Activated CD4-positive, alpha-beta T cell treated with anti-CD3 and anti-CD28 coated beads, Interleukin-2, amount 50 U/mL, for 1 hour (primary cell): ENCODE data around the gene SLC25A43.
"Not testable (repeated sequence)": the region's sequence is repeated elsewhere in the genome, so short reads cannot be mapped to it uniquely, and the experiment has no call there.

Experiments used
- DNase-seq: peaks from one replicate; pipeline ENCODE4 v3.0.0-alpha.2; 2020

Gene SLC25A43

DNA sequence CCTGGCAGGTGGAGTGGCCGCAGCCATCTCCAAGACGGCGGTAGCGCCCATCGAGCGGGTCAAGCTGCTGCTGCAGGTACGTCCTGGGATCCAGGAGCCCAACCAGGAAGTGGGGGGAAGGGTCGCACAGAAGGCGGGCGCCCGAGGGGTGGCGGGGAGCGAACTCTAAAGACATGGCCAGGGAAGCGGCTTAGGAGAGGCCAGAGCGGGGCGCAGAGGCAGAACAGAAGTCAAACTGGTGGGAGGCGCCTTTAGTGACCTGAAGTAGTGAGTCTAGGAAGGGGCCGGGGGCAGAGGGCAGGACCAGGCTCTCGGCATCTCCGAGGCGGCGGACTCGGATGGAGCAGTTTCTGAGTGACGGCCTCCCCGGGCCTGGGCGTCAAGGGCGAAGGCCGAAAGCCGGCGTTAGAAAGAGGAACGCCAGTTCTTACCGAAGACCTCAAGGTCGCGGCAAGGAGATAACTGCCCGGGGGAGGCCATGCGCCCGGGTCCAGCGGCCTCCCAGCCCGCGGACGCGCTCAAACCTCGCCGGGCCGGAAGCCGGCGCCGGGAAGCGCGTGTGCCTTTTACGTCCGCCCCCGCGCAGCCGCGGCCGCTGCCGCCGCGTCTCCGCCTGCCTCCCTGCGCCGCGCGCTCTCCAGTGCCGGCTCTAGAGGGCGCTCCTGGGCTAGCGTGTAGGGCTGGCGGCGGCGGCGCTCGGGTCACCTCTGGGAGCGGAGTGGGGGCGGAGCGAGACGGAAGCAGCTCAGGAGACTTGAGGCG lies 69.6 kb downstream of the SLC25A43 start:
- peak; percentile 85 for DNase-seq

DNA sequence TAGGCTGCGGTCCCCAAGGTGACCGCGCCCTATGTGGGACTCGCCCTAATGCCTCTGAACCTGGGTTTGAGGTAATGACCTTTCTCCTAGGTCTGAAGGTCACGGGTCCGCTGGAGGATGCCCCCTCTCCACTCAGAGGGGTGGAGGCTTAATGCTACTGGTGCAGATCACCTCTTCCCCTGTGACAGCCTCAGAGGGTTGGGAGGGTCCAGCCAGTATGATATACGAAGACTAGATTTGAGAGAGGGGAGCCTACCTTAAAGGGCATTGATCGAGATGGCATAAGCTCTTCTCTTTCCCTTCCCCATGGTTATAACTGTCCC lies 70.1 kb downstream of the SLC25A43 start:
- no peak for DNase-seq

DNA sequence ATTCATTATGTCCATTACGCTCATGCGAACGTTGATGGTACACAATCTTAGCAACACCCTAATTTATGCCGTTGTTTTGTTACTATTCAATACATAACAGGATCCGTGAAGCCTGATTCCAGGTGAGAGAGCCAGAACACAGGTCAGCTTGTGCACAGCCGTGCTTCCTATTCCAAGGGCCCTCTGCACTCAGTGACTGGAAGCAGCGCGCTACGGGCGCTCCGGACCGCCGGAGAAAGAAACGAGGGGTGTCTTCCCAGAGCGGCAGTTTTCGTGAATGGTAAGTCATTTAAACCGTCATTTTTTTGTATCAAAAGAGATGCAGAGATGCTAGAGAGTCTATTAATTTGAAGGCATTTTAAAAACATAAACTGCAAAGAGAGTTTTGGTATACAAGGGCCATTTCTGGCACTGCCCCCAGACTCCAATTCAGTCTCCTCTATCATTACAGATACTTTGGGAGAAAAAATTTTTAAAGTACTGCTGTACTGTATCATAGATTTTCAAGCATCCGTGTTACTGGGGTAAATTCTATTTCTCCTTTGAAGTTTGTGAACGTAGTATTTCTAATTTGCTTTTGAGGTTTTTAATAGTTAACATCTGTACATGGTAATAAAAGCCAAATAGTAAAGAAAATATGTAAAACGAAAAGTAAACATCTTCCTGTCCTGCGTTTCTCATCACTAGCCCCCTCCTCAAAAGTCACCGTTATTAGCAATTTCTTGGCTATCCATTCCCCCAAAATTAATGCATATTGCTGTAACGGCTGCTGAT lies 75.7 kb downstream of the SLC25A43 start:
- no peak for DNase-seq

DNA sequence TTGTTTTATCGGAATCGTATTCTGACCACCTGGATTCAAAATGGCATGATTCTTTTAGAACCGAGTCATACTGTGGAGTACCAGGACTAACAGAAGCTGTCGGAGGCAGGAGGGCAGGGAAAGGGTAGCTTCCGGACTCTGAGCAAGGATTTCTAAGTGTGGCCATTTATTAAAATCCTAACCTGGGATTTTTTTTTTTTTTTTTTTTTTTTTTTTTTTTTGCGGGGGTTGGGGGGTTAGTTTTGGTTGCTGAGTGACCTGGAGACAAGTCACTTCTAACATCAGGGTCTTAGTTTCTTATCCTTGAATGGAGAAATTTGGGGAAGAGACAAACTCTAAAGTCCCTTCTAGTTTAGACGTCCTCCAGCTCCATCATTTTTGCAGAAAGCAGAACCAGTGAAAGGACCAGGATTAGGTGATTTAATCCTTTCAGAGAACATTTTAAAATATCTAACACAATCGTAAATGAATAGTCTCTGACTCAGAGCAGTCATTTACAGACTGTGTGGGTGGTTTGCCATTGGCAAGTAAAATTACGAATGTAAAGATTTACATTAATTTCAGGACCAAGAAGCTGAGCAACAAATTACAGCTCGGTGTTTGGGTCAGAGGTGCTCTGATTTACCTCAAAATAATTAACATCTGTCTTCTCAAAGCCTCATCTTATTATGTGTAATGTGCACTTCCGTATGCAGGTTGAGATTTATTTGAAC lies 76.4 kb downstream of the SLC25A43 start:
- DNase-seq = no peak

DNA sequence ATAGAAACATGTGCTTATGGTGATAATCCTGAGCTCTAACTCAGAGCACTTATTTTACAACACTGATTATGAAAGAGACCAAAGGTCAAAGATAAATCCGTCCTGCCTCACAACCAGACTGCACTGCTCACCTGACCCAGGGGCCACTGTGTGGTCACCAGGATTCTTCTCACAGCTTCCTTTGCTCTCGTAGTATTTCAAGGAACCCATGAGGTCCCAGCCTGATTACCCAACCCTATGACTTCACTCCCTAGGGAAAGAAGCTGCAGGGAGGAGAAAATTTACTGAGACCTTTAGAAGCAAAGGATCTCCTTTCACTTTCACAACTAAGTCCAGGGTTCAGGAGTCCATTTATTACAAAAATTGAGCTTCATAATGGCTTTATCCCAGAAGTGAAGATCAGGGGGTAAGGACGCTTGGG lies 78.7 kb downstream of the SLC25A43 start:
- DNase-seq = no peak

DNA sequence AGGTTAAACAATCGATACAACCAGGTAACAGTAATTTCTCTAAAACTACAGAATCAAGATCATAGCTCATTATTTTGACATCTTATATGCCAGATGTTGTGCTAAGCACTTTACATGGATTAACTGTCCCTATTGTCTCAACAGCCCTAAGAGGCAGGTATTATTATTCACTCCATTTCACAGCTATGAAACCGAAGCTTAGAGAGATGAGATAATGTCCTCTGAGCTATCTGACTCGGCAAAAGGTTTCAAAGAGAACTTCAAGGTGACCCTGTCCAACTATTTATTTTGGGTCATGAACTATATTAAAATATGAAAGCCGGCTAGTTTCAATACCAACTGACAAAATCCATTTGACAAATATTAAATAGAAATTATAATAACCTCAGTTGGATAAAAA lies 79.4 kb downstream of the SLC25A43 start:
- DNase-seq = no peak

DNA sequence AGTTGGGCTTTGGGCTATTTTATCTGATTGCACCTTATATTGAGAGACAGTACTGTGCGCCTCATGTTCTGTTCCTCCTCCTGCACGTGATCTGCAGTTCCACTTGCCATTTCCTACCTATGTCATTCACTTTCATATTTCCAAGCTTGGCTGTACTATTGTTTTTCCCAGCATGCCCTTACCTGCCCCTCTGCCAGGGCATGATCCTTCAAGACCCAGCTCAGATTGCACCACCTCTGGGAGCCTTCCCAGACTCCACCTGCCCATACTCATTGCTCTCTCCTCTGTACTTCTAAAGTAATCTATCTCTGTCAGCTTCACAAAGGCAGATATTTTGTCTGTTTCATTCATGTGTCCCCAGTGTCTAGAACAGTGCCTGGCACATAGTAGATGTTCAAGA lies 80.7 kb downstream of the SLC25A43 start:
- DNase-seq = no peak

DNA sequence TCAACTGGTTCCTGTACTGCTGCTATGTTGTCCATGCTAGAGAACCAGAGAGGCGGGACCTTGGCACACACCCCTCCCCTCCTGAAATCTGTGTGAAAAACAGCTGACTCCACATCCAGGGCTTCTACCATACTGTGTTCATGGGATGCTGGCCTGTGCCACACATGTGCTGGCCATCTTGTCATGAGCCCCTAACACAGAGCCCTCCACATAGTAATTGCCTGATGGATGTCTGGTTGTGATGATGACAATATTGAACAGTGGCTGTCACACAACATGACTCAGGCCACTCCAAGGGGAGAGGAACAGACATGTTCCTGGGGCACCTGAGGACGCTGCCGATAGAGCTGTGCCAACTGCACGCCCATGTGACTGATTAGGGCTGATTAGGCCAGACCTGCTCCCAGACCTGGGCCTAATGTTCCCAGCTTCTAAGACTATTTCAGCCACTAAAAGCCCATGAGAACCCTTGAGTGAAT lies 82.2 kb downstream of the SLC25A43 start:
- DNase-seq = no peak

DNA sequence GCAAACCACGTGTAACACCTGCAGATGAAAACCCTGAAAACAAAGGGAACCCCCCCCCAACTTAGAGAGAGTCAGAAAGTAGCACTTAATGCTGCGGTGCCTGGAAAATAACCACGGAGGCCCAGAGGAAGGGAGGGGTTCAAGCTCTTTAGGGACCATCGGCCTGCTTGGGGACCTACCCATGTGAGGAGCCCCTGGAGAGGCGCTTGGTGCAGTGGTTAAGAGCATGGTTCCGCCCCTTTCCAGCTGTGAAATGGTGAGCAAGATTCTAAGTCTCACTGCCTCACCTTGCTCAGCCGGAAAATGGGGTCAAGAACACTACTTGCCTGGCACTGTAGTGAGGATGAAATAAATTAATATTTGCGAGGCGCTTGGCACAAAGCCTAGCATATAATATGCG lies 82.9 kb downstream of the SLC25A43 start:
- no peak for DNase-seq

DNA sequence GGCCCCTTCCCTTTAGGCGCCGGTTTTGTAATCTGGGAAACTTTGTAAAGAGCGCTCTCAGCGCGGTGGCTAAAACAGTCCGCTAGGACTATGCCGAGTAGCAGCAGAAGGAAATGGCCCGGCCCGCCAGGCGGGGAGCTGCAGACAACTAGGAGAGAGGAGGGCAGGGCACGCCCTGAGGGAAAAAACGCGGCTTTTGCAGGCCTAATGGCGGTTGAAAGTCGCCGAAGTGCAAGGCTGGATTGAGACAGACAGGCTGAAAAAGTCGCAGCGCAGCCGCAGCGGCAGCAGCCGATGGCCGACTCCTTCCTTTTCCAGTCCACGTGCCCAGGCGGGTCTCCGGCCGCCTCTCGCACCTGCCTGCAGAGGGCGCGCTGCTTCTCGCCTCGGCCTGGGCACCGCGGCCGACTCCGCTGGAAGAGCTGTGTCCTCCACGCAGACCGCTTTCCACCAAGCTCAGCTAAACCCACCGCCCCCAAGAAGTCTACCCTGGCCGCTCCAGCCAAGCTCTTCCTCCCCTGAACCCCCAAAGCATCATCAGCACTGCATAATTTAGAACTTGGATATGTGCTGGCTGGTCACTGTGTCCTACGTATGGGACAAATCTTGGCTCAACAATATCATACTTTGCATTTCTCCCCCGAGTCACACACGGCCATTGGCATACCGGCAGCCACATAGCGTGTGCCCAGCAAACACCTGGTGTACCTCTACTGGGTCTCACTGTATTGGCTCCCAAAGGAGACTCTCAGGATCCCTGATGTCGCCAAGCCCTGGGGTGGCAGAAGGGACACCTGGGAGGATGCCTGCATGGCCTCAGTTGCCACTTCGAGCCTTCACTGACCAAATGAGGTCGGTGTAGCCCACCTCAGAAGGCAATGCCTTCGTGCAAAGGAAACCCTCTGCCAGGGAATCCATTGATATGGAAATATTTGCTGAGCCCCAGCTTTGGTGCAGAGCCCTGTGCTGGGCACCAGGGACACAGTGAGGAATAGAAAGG lies 83.6 kb downstream of the SLC25A43 start:
- DNase-seq = peak; percentile 55

DNA sequence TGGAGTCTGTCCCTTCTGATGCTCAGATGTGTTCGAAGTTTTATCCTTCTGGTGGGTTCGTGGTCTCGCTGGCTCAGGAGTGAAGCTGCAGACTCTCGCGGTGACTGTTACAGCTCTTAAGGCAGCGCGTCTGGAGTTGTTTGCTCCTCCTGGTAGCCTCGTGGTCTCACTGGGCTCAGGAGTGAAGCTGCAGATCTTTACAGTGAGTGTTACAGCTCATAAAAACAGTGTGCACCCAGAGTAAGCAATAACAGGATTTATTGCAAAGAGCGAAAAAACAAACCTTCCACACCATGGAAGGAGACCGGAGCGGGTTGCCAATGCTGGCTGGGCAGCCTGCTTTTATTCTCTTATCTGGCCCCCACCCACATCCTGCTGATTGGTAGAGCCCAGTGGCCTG lies 87.6 kb downstream of the SLC25A43 start:
- DNase-seq = no peak

DNA sequence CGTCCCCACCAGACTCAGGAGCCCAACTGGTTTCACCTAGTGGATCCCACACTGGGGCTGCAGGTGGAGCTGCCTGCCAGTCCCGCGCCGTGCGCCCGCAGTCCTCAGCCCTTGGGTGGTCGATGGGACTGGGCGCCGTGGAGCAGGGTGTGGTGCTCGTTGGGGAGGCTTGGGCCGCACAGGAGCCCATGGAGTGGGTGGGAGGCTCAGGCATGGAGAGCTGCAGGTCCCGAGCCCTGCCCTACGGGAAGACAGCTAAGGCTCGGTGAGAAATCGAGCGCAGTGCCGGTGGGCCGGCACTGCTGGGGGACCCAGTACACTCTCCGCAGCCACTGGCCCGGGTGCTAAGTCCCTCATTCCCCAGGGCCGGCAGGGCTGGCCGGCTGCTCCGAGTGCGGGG lies 88.6 kb downstream of the SLC25A43 start:
- not testable (repeated sequence) for DNase-seq

DNA sequence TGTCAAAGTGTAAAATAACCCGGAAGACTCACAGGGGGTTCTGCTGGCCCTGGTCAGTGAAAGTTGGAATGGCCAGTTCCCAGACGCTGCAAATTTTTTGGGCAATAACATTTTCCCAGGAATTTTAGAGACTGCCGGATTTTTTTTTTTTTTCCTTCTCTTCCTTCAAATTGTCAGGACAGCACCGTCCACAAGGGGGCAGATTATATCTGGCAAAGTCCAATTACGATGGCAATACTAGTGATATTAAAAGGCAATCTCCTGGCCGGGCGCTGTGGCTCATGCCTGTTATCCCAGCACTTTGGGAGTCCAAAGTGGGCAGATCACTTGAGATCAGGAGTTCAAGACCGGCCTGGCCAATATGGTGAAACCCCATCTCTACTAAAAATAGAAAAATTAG lies 89.6 kb downstream of the SLC25A43 start:
- DNase-seq = peak; percentile 30

DNA sequence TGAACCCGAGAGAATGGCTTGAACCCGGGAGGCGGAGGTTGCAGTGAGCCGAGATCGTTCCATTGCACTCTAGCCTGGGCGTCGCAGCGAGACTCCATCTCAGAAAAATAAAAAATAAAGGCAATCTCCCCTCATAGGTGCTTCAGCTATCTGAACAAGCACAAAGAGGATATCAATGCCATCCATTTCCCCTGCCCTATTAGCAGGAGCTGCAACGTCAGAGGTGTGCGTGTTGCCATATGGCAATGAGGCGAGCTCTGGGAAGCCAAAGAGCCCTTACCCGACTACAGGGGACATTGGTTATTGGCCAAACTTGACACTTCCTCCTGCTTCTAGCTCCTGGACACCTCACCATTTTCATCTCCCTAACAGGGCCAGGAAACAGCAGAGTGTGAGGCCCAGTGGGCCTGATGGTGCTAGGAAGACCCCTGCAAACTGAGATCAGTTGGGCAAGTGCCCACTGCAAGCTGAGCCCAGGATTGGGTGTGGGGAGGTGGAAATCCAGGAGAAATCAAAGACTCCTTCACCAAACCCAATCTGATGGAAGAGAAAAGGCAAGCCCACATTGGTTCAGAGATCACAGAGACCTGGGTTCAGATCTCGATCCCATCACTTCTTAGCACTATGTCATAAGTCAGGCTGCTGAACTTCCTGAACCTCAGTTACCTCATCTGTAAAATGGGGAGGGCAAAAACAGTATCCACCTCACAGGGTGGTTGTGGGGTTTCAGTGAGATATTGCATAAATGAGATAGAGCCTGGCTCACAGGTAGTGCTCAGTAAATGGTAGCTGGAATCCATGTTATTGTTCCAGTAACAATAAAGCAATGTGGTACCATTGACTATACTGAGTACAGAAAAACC lies 90.3 kb downstream of the SLC25A43 start:
- no peak for DNase-seq

DNA sequence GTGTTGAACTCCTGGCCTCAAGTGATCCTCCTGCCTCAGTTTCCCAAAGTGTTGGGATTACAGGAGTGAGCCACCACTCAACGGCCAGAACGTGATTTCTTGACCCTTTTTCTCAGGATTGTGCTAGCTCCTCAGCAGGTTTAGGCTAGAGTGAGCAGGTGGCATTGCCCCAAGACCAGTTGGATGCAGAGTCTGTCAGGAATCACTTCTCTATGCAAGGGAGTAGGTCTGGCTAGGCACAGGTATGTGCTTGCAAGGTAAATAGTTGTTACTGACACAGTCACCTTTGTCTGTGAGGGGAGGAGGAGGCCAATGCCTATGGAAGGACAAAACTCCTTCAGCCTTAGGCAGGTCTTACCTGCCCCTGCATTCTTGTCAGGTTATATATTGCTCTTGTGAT lies 93.3 kb downstream of the SLC25A43 start:
- no peak for DNase-seq

DNA sequence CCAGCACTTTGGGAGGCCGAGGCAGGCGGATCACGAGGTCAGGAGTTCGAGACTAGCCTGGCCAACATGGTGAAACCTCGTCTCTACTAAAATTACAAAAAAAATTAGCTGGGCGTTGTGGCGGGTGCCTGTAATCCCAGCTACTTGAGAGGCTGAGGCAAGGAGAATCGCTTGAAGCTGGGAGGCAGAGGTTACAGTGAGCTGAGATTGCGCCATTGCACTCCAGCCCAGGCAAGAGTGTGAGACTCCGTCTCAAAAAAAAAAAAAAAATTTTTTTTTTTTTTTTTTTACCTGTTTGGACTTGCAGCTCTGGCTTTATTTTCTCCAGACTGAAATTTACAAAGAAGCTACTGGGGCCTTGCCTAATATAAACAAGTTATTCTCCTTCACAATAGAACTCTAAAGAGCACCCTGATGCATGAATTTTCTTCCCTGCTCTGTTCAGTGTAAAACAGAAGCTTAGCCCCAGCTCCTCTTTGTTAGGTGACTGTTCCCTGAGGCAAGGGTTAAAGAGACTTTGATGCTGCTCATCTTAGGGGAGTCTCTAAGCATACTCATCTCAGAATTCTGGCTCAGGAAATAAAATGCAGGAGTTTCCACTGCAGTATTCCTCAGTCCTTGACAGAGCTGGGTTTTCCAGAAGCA lies 94.8 kb downstream of the SLC25A43 start:
- DNase-seq = not testable (repeated sequence)

DNA sequence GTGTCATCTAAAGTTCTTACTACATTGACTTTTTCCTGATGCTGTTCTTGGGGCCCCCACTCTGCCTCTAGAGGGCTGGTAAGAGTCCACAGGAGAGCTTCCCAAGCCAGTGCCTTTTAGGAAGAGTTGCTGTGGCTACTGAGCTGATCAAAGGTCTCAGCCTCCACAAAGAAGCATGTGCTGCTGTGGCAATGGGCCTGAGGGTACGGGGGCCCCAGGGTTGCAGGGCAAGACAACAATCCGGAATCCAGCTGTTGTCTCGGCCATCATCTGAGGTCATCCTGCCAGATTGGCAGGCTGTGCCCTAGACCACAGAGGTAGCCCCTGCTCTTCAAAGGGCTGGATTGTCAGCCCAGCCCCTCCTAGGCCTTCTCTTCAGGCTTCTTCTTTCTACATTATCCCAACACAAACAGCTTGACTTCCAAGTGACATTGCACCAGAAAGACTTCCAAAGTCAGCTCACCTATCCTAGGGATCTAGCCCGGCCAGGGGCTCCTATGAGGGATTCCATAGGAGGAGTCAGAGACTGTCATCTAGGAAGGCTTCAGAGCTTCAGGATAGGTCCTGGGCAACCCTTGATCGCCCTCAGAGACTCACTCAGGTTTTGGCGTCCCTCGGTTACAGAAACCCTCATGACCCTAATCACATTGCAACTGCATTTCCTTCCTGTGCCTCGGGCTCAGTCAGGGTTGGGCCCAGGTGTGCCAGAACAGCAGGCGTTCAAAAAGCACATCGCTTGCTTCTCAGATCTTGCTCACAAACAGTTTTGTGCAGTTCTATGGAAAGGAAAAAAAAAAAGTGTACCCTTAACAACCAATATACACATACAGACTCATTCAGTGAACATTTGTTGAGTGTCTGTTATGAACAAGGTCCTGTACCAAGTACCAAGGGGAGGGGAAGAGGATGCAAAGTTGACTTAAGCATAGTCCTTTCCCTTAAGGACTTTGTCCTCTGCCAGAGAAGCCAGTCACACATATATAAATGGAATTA lies 96.9 kb downstream of the SLC25A43 start:
- no peak for DNase-seq

DNA sequence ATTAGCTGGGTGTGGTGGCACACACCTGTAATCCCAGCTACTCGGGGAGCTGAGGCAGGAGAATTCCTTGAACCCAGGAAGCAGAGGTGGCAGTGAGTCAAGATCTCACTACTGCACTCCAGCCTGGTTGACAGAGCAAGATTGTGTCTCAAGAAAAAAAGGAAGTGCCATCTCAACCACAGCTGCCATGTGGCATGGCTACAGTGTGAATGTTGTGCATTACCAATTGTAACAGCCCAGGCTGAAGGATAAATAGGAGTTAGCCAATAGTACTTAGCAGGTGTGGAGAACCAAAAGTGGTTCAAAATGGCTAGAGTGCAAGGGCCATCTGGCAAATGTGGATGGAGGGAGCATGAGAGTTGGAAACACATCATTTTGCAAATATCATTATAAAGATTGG lies 98.0 kb downstream of the SLC25A43 start:
- DNase-seq = no peak

DNA sequence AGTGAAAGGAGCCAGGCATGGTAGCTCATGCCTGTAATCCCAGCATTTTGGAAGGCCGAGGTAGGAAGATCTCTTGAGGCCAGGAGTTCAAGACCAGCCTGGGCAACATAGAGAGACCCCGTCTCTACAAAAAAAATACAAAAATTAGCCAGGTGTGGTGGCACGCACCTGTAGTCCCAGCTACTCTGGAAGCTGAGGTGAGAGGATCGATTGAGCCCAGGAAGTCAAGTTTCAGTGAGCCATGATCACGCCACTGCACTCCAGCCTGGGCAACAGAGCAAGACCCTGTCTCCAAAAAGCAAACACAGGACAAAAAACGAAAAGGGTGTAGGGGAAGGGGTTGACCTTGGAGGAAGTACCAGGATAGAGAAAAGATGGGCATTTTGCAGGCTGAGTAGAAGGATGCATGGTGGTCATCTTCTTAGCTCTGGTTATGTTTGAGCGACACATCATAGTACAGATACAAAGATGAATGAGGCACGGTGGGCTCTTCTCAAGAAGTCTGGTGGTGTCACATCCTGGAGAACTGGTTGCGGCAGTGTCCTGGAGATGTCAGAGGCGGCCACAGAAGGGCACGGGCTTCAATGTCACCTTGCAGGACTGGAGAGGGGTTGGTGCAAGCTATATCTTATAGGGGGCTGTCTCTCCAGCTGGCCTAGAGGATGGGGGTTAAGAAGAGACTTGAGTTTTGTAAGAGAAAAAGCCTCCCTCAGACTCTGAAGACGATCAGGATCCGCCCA lies 101.1 kb downstream of the SLC25A43 start:
- DNase-seq = no peak
